HUES64 (cell line): Measurements from ENCODE around the gene ZBTB7A.

Experiments
- H3K27ac ChIP-seq: 2 replicates; pipeline ENCODE4 v1.7.0; 2013; ENCODE audit warnings: low read depth, low read length, inconsistent platforms
- H3K27me3 ChIP-seq: 2 replicates; pipeline ENCODE4 v1.6.1; 2013; ENCODE audit warnings: mild to moderate bottlenecking, low read length; ENCODE audit not compliant: insufficient read depth
- H3K36me3 ChIP-seq: 2 replicates; pipeline ENCODE4 v1.6.1; 2013; ENCODE audit warnings: mild to moderate bottlenecking, low read length; ENCODE audit not compliant: insufficient read depth
- H3K4me1 ChIP-seq: 2 replicates; pipeline ENCODE4 v1.6.1; 2013; ENCODE audit warnings: mild to moderate bottlenecking, low read length, moderate library complexity; ENCODE audit not compliant: insufficient read depth
- H3K4me3 ChIP-seq: 2 replicates; pipeline ENCODE4 v1.5.1; 2013; ENCODE audit warnings: mild to moderate bottlenecking, low read length, moderate library complexity
- H3K9ac ChIP-seq: 2 replicates; pipeline ENCODE4 v1.6.1; 2013; ENCODE audit warnings: mild to moderate bottlenecking, low read depth, low read length
- H3K9me3 ChIP-seq: 2 replicates; pipeline ENCODE4 v1.6.1; 2013; ENCODE audit warnings: low read depth, low read length; ENCODE audit not compliant: insufficient read depth
- WGBS: fragments of 150-250, 120-280 bp; methylation state at CpG from one replicate; pipeline ENCODE4 v1.1.7; 2013; ENCODE audit warnings: missing lambda C conversion rate; 5-methylcytosine and 5-hydroxymethylcytosine counted together

The ZBTB7A gene

DNA sequence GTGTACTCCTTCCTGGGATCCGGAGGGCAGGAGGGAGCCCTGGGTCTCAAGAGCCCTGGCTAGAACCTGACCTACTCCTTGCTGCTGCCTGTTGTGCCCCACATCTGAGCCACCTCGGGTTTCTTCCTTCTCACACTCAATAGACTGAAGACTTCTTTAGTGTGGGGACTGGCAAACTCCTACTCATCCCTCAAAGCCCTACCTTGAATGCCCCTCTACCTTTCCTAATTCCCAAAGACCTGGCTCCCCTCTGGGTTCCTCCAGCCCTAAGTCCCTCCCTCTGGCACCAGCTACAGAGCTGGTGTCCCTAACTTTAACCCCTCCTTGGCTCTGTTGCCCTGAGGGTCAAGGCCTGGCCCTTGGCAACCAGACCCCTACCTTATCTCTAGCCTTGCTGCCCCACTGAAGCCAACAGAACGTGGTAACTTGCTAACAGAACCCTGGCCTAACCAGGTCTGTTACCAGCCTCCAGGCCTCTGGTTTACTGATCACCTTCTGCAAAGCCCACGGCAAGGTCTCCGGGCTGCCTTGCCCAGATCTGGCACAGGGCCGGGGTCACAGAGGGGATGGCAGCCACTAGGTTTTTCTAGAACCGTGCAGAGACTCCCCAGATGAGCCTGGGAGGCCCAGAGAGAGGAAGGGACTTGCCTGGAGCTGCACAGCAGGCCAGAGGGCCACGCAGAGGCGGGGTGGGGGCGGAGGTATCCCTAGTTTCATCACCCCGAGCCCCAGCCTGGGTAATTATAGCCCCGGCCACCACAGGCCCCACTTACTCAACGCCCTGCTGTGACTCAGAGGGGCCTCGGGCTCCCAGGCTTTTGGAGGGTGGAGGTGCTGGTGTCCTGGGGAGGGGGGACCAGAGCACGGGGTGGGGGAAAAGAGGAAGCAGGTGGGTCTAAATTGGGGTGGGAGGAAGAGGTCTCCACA lies 15.3 kb downstream of the ZBTB7A start:
- H3K4me3 ChIP-seq: no peak overlapping the region
- no peaks in the 10 kb centered on the region for H3K27me3 ChIP-seq
- no peak overlapping the region for H3K9ac ChIP-seq
- H3K4me1 ChIP-seq: no peaks in the 10 kb centered on the region; the same call in 1 of the 2 replicates
- H3K9me3 ChIP-seq: no peaks in the 10 kb centered on the region
- no peak overlapping the region for H3K27ac ChIP-seq
- 93% methylated on average over 14 of the region's 15 CpGs for WGBS
- peaks cover 50% of the 10 kb centered on the region for H3K36me3 ChIP-seq

DNA sequence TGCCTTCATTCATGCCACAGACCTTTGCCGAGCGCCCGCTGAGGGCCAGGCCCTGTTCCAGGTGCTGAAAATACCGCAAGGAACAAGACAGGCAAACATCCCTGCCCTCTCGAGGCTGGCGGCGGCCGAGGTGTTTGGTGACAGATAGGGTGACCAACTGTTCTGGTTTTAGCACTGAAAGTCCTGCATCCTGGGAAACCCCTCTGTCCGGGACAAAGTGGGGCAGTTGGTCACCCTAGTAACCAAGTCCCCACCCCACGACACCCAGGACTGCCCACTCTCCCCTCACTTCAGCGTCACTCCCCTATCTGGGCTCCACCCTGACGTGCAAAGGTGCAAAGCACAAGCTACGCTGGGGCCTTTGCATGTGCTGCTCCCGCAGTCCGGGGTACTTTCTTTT lies 17.3 kb downstream of the ZBTB7A start:
- peaks cover 48% of the 10 kb centered on the region for H3K36me3 ChIP-seq
- no peak overlapping the region for H3K27ac ChIP-seq
- no peaks in the 10 kb centered on the region; the same call in 1 of the 2 replicates for H3K4me1 ChIP-seq
- no peaks in the 10 kb centered on the region for H3K9me3 ChIP-seq
- no peak overlapping the region for H3K9ac ChIP-seq
- H3K27me3 ChIP-seq: no peaks in the 10 kb centered on the region
- 93% methylated on average over 15 of the region's 15 CpGs for WGBS
- H3K4me3 ChIP-seq: no peak overlapping the region

DNA sequence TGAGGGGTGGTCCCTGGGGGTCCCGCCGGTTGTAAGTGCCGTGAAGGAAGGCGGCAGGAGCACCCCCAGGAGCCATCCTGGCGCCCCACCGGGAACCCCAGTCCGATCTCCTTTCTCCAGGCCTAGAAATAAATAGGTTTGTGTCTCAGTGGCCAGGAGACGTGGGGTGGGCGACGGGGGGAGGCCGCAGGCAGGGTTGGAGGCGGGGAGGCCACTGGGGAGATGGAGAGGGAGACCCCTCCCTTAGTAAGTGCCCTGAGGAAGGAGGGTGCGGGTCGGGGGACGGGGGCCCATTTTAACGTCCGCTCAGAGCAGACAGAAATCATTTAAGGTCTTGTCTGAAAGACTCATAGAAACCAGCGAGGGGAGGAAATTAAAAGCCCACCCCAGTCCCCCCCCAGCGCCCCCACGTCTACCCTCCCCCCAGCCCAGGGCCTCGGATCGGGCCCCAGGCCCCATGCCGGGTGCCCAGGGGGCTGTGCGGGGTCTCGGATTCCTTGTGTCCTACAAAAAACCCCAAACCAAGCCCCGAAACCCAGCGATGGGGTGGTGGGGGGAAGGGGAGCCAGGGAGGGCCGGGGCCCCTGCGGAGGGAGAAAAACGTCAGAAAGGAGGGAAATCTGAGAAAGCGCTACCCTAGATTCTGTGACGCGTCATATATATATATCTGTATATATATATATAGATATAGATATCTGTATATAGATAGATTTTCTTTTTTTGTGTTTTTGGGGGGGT lies 19.6 kb downstream of the ZBTB7A start:
- Histone ChIP-seq H3K27me3 (no peaks in the 10 kb centered on the region), H3K9me3 (no peaks in the 10 kb centered on the region), H3K36me3 (peaks cover 29% of the 10 kb centered on the region), H3K4me3 (no peak overlapping the region), H3K27ac (no peak overlapping the region), H3K4me1 (no peaks in the 10 kb centered on the region), H3K9ac (no peak overlapping the region)
- 95% methylated on average over 28 of the region's 33 CpGs for WGBS

DNA sequence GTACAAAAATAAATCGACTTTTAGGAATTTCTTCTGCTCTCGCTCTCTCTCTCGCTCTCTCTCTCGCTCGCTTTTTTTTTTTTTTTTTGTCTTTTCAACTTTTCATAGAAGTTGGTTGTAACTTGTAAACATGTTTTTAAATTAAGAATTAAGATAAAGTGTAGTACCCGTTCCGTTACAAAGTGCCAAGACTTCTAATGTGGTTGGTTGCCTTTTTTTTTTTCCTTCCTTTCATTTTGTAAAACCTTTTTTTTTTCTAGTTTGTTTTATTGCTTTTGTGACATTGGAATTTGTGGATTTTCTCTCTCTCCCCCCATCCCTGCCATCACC lies 20.4 kb downstream of the ZBTB7A start:
- H3K27ac ChIP-seq: no peak overlapping the region

DNA sequence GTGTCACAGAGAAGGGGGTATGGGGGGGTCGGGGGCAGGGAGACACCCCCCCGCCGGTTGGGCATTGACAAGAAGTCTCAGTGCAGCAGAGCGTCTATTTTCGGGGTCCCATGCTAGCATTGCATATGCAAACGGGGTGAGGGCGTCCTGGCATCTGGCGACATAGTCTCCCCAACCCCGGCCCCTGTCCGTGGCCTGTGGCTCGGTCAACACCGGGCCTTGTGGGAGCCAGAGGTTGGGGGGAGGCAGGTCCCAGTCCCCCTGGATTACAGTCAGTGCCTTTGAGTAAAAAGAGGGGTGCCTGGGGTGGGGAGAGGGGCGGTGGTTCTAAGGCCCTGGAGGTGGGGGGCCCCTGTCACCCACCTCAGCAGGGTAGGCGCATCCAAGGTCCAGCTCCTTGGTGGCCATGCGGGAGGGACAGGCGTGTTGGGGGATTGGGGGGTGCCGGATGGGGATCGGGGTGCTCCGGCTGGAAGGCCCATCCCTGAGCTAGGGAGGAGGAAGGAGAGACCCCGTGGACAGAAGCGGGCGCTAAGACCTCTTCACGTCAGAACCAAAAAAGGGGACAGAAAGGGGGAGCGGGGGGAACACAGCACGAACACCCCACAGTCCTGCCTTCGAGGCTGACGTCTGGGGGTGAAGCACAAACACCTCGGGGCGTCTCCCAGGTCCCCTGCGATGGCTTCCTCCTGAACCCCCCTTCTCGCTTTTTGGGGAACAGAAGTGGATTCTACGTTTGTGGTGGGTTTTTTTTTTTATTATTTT lies 20.9 kb downstream of the ZBTB7A start:
- Histone ChIP-seq H3K27me3 (no peaks in the 10 kb centered on the region), H3K36me3 (peaks cover 23% of the 10 kb centered on the region), H3K4me3 (no peak overlapping the region), H3K4me1 (no peaks in the 10 kb centered on the region), H3K27ac (no peak overlapping the region), H3K9ac (no peak overlapping the region), H3K9me3 (no peaks in the 10 kb centered on the region)
- WGBS: 94% methylated on average over 32 of the region's 32 CpGs

More for the DNA sequence above, 20.4 kb downstream of the ZBTB7A start:
- no peaks in the 10 kb centered on the region for H3K4me1 ChIP-seq
- no peaks in the 10 kb centered on the region for H3K27me3 ChIP-seq
- peaks cover 26% of the 10 kb centered on the region for H3K36me3 ChIP-seq
- no peak overlapping the region for H3K4me3 ChIP-seq
- no peak overlapping the region for H3K9ac ChIP-seq
- no peaks in the 10 kb centered on the region for H3K9me3 ChIP-seq
- WGBS: 100% methylated on average over 2 of the region's 7 CpGs

DNA sequence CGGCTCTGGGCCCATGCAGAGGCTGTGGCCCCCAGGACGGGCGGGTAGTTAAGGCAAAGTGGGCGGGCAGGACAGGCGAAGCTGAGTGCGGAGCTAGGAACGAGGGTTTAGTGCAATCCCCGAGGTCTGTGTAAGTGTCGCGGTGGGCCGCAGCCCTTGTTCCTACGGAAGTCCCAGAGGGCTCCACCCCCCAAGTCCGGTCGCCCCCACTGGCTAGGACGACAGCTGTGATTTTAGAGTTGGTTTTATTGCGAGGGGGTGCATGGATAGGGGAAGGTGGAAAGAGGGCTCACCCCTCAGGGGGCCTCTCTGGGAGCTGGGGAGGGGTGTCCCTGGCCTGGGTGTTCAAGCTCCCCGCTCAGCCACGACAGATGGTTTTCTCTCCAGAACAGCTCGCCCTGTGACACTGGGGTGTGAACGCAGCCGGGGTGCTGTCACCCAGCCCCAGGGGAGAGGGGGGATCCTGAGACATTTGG lies 21.7 kb downstream of the ZBTB7A start:
- H3K9me3 ChIP-seq: no peaks in the 10 kb centered on the region
- no peak overlapping the region for H3K4me3 ChIP-seq
- H3K27me3 ChIP-seq: no peaks in the 10 kb centered on the region
- H3K27ac ChIP-seq: no peak overlapping the region
- H3K36me3 ChIP-seq: peaks cover 18% of the 10 kb centered on the region
- no peaks in the 10 kb centered on the region for H3K4me1 ChIP-seq
- H3K9ac ChIP-seq: no peak overlapping the region
- WGBS: 85% methylated on average over 21 of the region's 21 CpGs

DNA sequence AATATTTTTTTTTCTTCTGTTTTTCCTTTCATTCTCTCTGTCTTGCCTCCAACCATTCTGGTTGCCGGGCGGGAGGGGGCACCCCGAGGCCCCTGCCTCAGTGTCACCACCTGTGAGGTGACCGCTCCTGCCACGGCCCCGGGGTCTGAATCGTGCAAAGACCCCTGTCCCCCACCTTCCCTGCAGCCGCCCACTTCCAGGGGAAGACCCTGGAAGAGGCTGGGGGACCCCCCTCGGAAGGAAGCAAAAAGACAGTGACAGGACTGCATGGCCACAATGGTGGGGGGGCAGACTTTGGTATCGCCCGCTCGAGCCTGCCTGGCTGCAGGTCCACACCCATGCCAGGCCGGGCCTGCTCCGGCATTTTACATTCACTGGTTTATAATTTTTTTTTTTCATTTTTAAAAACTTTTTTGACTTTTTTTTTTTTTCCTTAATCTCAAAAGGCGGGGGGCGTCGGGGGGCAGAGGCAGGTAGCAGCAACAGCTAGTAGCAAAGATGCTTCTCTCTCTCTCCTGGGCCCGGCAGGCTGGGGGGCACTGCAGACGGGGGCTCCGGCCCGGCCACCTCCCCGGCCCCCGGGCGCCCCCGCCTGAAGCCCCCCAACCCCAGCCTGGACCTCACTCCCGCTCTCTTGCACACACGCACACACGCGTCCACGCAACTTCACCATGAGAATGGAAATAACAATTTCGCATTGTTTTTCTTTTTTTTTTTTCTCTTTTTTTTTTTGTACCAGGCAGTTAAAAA lies 22.6 kb downstream of the ZBTB7A start:
- 92% methylated on average over 29 of the region's 31 CpGs for WGBS
- Histone ChIP-seq H3K36me3 (peaks cover 13% of the 10 kb centered on the region), H3K27ac (no peak overlapping the region), H3K4me1 (no peaks in the 10 kb centered on the region), H3K9ac (no peak overlapping the region), H3K9me3 (no peaks in the 10 kb centered on the region), H3K4me3 (no peak overlapping the region), H3K27me3 (no peaks in the 10 kb centered on the region)

DNA sequence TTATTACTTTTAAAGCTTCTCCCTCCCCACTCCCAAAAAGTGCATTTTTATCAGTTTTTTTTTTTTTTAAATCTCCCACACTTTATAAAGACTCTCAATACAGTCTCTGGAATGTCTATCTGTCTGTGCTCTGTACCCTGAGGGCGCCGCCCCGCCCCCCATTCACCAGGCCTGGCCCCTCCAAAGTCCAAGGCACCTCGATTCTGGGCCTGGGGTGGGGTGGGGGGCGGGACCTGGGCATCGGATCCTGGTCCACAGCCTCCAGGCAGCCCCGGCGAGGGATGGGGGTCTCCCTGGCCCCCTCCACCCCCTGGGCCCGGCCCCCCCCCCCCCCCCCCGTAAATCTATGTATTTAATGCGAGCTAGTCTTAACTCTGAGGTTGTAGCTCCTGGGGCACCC lies 23.3 kb downstream of the ZBTB7A start:
- Histone ChIP-seq H3K27me3 (no peaks in the 10 kb centered on the region), H3K36me3 (peaks cover 12% of the 10 kb centered on the region), H3K4me1 (no peaks in the 10 kb centered on the region), H3K4me3 (no peak overlapping the region), H3K27ac (no peak overlapping the region), H3K9me3 (no peaks in the 10 kb centered on the region), H3K9ac (no peak overlapping the region)
- WGBS: 90% methylated on average over 6 of the region's 11 CpGs

DNA sequence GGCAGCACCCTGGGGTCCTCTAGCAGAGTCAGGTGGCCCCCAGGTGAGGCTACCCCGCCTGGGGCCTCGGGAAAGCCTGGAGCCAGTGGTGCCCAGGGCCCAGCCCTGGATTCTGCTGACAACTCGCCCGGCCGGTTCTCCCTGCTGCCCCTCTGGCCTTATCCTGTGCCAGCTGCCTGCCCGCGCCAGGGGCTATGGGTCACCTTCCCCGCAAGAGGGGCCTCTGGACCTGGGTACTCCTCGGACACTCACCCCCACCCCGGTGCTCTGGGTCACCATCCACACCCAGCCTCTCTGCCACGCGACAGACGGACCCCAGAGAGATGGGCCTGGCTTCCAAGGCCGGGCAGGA lies 24.0 kb downstream of the ZBTB7A start:
- 87% methylated on average over 14 of the region's 14 CpGs for WGBS
- Histone ChIP-seq H3K9me3 (no peaks in the 10 kb centered on the region), H3K4me3 (no peak overlapping the region), H3K27ac (no peak overlapping the region), H3K36me3 (peaks cover 8% of the 10 kb centered on the region), H3K4me1 (no peaks in the 10 kb centered on the region), H3K27me3 (no peaks in the 10 kb centered on the region), H3K9ac (no peak overlapping the region)

DNA sequence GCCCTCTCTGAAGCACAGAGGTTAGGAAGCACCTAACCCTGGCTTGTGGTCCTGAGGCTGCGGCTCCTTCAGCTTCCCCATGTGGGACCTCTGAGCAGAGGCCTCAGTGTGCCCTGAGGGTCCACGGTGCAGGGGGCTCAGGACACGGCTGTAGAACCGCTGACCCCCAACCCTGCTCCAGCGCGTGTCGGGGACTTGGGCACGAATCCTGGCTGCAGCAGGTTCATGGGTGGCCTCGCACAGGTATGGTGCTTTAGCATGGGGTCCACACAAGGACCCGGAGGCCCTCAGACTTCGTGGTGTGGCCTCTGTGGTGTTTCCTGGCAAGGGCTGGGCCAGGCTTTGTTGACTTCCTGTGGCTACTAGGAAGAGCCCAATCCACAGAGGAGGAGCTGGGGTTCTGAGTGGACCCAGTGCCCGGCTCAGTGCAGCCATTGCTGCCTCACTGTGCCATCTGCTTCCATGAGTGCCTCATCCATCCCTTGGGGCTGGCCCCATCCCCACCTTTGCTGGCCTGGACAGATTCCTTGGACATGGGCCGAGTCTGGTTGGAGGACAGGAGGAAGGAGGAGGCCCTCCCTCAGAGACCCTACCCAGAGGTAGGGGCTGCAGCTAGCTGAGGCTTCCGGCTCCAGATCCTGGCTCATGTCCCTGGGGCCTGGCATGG lies 24.5 kb downstream of the ZBTB7A start:
- no peaks in the 10 kb centered on the region for H3K9me3 ChIP-seq
- H3K27me3 ChIP-seq: no peaks in the 10 kb centered on the region
- no peaks in the 10 kb centered on the region for H3K4me1 ChIP-seq
- H3K9ac ChIP-seq: no peak overlapping the region
- WGBS: 91% methylated on average over 14 of the region's 14 CpGs
- H3K36me3 ChIP-seq: peaks cover 12% of the 10 kb centered on the region
- H3K4me3 ChIP-seq: no peak overlapping the region
- H3K27ac ChIP-seq: no peak overlapping the region
